Stimulated activated CD8-positive, alpha-beta memory T cell treated with anti-CD3 and anti-CD28 coated beads, Interleukin-7, amount 100 ng/mL, for 48 hours (primary cell): ENCODE measurements around the gene CALR.
A peak's percentile ranks its signal among the peaks of the same experiment; 100 is the strongest.
"Not testable (repeated sequence)": the region's sequence is repeated elsewhere in the genome, so short reads cannot be mapped to it uniquely, and the experiment has no call there.

Source experiments
- DNase-seq, 2 donors: peaks; one replicate each; pipeline ENCODE4 v3.0.0-alpha.2; 2020; ENCODE audit warnings: low read depth in 1 of 2; ENCODE audit errors: extremely low read depth in 1 of 2

Gene CALR

GRCh38 chr19:12976109-12976508 lies 37.7 kb downstream of the CALR start:
- not testable (repeated sequence) for DNase-seq

DNA sequence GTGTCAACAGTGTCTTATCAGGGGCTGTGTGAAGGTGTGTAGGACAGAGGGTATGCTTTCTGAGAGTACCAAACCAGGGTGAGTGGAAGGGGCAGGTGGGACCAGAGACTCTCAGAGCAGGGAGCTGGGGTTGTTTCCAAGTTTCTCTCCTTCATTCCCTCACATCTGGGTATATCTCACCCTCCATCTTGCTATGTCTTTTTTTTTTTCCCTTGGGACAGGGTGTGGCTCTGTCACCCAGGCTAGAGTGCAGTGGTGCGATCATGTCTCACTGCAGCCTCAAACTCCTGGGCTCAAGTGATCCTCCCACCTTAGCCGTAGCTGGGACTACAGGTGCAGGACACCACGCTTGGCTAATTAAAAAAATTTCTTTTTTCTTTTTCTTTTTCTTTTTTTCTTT lies 41.6 kb downstream of the CALR start:
- no peak for DNase-seq

- DNase-seq = no peak
Observed at GRCh38 chr19:12982648-12983047, 44.2 kb downstream of the CALR start.

GRCh38 chr19:12983091-12983490 lies 44.7 kb downstream of the CALR start:
- DNase-seq = no peak

GRCh38 chr19:12983542-12984142 lies 45.2 kb downstream of the CALR start:
- peak; percentile 54 to 67 for DNase-seq

GRCh38 chr19:12984143-12984627 lies 45.8 kb downstream of the CALR start:
- DNase-seq = no peak

- DNase-seq = no peak
Observed at GRCh38 chr19:12984683-12985048, 46.3 kb downstream of the CALR start.

- DNase-seq = no peak
Observed at GRCh38 chr19:12985049-12985776, 46.8 kb downstream of the CALR start.

DNA sequence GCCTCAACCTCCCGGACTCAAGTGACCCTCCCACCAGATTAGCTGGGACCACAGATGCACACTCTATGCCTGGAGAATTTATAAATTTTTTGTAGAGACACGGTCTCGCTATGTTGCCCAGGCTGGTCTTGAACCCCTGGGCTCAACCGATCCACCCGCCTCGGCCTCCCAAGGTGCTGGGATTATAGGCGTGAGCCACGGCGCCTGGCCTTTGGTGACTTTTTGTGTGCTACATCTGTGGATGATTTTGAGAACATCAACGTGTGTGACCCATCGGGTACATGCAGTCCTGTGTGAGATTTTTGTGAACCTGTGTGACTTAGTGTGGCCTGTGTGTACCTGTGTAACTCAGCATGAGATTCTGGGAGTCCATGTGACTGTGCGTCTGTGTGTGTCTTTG lies 48.3 kb downstream of the CALR start:
- DNase-seq = no peak

DNA sequence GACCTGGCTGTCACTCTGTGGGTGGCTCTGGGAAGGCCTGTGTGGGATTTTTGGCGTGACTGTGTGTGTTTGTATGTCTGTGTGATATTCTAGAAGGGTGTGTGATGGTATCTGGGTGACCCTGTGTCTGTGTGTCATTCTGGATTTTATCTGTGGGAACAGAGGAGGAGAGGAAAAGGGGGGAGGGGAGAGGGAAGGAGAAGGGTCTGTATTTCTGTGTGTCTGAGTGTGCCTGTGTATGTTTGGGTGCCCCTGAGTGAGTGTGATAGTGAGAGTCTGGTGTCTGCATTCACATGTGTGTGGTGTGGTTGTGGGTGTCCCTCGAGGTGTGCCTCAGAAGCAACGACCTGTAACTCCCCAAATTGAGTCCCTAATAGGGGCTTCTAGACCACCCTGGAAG lies 48.8 kb downstream of the CALR start:
- no peak for DNase-seq

DNA sequence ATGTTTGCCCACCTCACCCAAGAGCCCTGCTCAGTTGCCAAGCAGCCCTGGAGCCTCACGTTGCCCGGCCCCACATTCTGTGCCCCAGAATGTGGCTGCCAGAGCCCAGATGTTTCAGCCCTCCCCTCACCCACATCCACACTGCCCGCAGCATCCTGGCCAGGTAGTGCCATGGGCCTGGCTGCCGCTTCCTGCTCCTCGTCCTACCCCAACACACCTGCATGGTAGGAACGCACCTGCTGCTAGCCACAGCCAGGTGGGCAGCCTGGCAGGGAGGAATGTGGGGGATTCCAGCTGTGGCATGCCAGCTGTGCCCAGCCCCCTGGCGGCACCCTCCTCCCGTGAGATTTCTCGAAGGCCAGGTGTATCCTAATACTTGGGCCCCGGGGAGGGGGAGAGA lies 49.4 kb downstream of the CALR start:
- no peak for DNase-seq

GRCh38 chr19:12990431-12990830 lies 52.0 kb downstream of the CALR start:
- no peak for DNase-seq

DNA sequence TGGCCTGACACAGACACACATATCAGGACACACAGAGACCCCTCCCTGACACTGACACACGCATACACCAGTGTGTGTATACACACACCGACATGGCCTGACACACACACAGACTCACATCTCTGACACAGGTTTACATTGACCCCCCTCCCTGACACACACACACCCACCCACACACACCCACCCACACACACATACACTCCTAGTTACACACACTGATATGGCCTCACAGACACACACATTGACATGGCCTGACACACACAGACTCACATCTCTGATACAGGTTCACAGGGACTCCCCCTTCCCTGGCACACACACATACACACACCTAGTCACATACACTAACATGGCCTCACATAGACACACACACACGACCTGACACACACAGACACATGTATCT lies 52.4 kb downstream of the CALR start:
- no peak for DNase-seq

- DNase-seq = no peak
Observed at GRCh38 chr19:12991296-12991695, 52.9 kb downstream of the CALR start.

GRCh38 chr19:12992729-12993128 lies 54.3 kb downstream of the CALR start:
- DNase-seq = no peak

GRCh38 chr19:12993562-12993961 lies 55.2 kb downstream of the CALR start:
- DNase-seq = no peak
